H9 (cell line): ENCODE data around the gene DUSP21. TPM values are rescaled to one million over a fixed set of nuclear protein-coding genes. Genes with fewer than 3 reads are reported as not detected.

ENCODE experiments used
- DNase-seq: peaks from one replicate; pipeline ENCODE4 v3.0.0-alpha.2; 2017
- H2AFZ ChIP-seq: one replicate; pipeline ENCODE4 v1.6.1; 2013; ENCODE audit warnings: mild to moderate bottlenecking, low read length, control low read depth, moderate library complexity
- H2AK5ac ChIP-seq: 2 replicates; pipeline ENCODE4 v1.6.1; 2013; ENCODE audit warnings: low read length, control low read depth, mixed read lengths; ENCODE audit not compliant: insufficient read length
- H2BK120ac ChIP-seq: one replicate; pipeline ENCODE4 v1.6.1; 2013; ENCODE audit warnings: low read depth, mild to moderate bottlenecking, low read length, control low read depth, inconsistent platforms; ENCODE audit not compliant: poor library complexity, severe bottlenecking
- H2BK12ac ChIP-seq: 2 replicates; pipeline ENCODE4 v1.6.1; 2013; ENCODE audit warnings: low read length, control low read depth, mixed read lengths, low read depth; ENCODE audit not compliant: insufficient read length
- H2BK15ac ChIP-seq: 2 replicates; pipeline ENCODE4 v1.6.1; 2013; ENCODE audit warnings: low read depth, low read length, control low read depth
- H2BK20ac ChIP-seq: one replicate; pipeline ENCODE4 v1.6.1; 2013; ENCODE audit warnings: low read depth, mild to moderate bottlenecking, low read length, control low read depth, inconsistent platforms; ENCODE audit not compliant: poor library complexity, severe bottlenecking
- H2BK5ac ChIP-seq: 2 replicates; pipeline ENCODE4 v1.6.1; 2013; ENCODE audit warnings: low read length, control low read depth, mixed read lengths; ENCODE audit not compliant: insufficient read length
- H3K14ac ChIP-seq: 2 replicates; pipeline ENCODE4 v1.6.1; 2013; ENCODE audit warnings: low read length, control low read depth; ENCODE audit not compliant: insufficient read depth
- H3K18ac ChIP-seq: 2 replicates; pipeline ENCODE4 v1.6.1; 2013; ENCODE audit warnings: low read depth, mild to moderate bottlenecking, mixed read lengths, low read length, control low read depth; ENCODE audit not compliant: insufficient read length
- H3K23ac ChIP-seq: 2 replicates; pipeline ENCODE4 v1.6.1; 2013; ENCODE audit warnings: low read length, control low read depth, mixed read lengths, low read depth; ENCODE audit not compliant: insufficient read length
- H3K23me2 ChIP-seq: 2 replicates; pipeline ENCODE4 v1.6.1; 2013; ENCODE audit warnings: low read depth, mild to moderate bottlenecking, mixed read lengths, low read length, control low read depth; ENCODE audit not compliant: insufficient read length, poor library complexity, severe bottlenecking
- H3K27ac ChIP-seq: 2 replicates; pipeline ENCODE4 v1.5.1; 2013; ENCODE audit warnings: low read length, control low read depth, mixed read lengths, low read depth; ENCODE audit not compliant: insufficient read length
- H3K27me3 ChIP-seq: 2 replicates; pipeline ENCODE4 v1.6.1; 2013; ENCODE audit warnings: low read length, control low read depth, inconsistent platforms; ENCODE audit not compliant: insufficient read depth
- H3K4ac ChIP-seq: 2 replicates; pipeline ENCODE4 v1.6.1; 2013; ENCODE audit warnings: low read depth, mild to moderate bottlenecking, control low read depth, inconsistent platforms, low read length, moderate library complexity
- H3K4me1 ChIP-seq: 2 replicates; pipeline ENCODE4 v1.6.1; 2013; ENCODE audit warnings: low read length, control low read depth, inconsistent platforms; ENCODE audit not compliant: insufficient read depth
- H3K4me2 ChIP-seq: 2 replicates; pipeline ENCODE4 v1.6.1; 2013; ENCODE audit warnings: low read length, control low read depth, mixed read lengths; ENCODE audit not compliant: insufficient read length, insufficient read depth
- H3K56ac ChIP-seq: 2 replicates; pipeline ENCODE4 v1.6.1; 2013; ENCODE audit warnings: low read depth, mild to moderate bottlenecking, mixed read lengths, low read length, control low read depth; ENCODE audit not compliant: insufficient read length
- H3K79me1 ChIP-seq: 2 replicates; pipeline ENCODE4 v1.6.1; 2013; ENCODE audit warnings: low read depth, mild to moderate bottlenecking, moderate library complexity, low read length, control low read depth, inconsistent platforms; ENCODE audit not compliant: insufficient read depth, poor library complexity, severe bottlenecking
- H3K79me2 ChIP-seq: 2 replicates; pipeline ENCODE4 v1.6.1; 2013; ENCODE audit warnings: low read length, control low read depth, inconsistent platforms; ENCODE audit not compliant: insufficient read depth
- H3K9ac ChIP-seq: 2 replicates; pipeline ENCODE4 v1.6.1; 2013; ENCODE audit warnings: low read length, control low read depth, mixed read lengths; ENCODE audit not compliant: insufficient read length; ENCODE audit errors: extremely low read depth
- H3K9me3 ChIP-seq: one replicate; pipeline ENCODE4 v1.6.1; 2013; ENCODE audit warnings: low read depth, low read length, inconsistent platforms; ENCODE audit not compliant: control insufficient read depth
- H3T11ph ChIP-seq: one replicate; pipeline ENCODE4 v1.6.1; 2013; ENCODE audit warnings: mild to moderate bottlenecking, low read length, control low read depth, inconsistent platforms
- H4K20me1 ChIP-seq: one replicate; pipeline ENCODE4 v1.6.1; 2013; ENCODE audit not compliant: control insufficient read depth, insufficient read length, insufficient read depth
- H4K5ac ChIP-seq: 2 replicates; pipeline ENCODE4 v1.6.1; 2013; ENCODE audit warnings: low read depth, mild to moderate bottlenecking, mixed read lengths, low read length, control low read depth; ENCODE audit not compliant: insufficient read length
- H4K8ac ChIP-seq: replicated peaks from 2 replicates; pipeline ENCODE4 v1.6.1; 2013; ENCODE audit warnings: low read length, control low read depth, mixed read lengths, low read depth; ENCODE audit not compliant: insufficient read length
- H4K91ac ChIP-seq: 2 replicates; pipeline ENCODE4 v1.6.1; 2013; ENCODE audit warnings: low read depth, mild to moderate bottlenecking, moderate library complexity, mixed read lengths, low read length, control low read depth; ENCODE audit not compliant: insufficient read length
- H3K27ac Mint-ChIP-seq, 3 experiments: 2 replicates in 2 of 3; 3 replicates in 1 of 3; pipeline ENCODE4 v1.8.0; 2020 to 2021; ENCODE audit warnings: mixed read lengths in 3 of 3, mild to moderate bottlenecking in 1 of 3, moderate library complexity in 1 of 3
- H3K27me3 Mint-ChIP-seq: 2 replicates; pipeline ENCODE4 v1.8.0; 2021; ENCODE audit warnings: low read depth, mild to moderate bottlenecking, moderate library complexity, mixed read lengths
- H3K36me3 Mint-ChIP-seq, 3 experiments: 2 replicates in 2 of 3; 3 replicates in 1 of 3; pipeline ENCODE4 v1.8.0; 2020 to 2021; ENCODE audit warnings: low read depth in 3 of 3, mixed read lengths in 3 of 3; ENCODE audit not compliant: insufficient read depth in 1 of 3
- H3K4me1 Mint-ChIP-seq, 2 experiments: 2 replicates each; pipeline ENCODE4 v1.8.0; 2020; ENCODE audit warnings: mixed read lengths in 2 of 2
- H3K4me3 Mint-ChIP-seq, 2 experiments: 2 replicates in 1 of 2; 3 replicates in 1 of 2; pipeline ENCODE4 v1.8.0; 2020 to 2021; ENCODE audit warnings: mild to moderate bottlenecking in 2 of 2, mixed read lengths in 2 of 2, moderate library complexity in 1 of 2
- H3K9me3 Mint-ChIP-seq, 2 experiments: 2 replicates in 1 of 2; 3 replicates in 1 of 2; pipeline ENCODE4 v1.8.0; 2020; ENCODE audit warnings: mild to moderate bottlenecking in 2 of 2, mixed read lengths in 2 of 2, moderate library complexity in 1 of 2
- WGBS: extraction: QIAGEN DNeasy Blood & Tissue Kit; methylation state at CpG from one replicate; pipeline ENCODE4 v1.1.7; 2013; ENCODE audit warnings: missing lambda C conversion rate, low lambda C conversion rate, mixed read lengths; ENCODE audit not compliant: insufficient read length; ENCODE audit errors: extremely low coverage; 5-methylcytosine and 5-hydroxymethylcytosine counted together
- total RNA-seq: library from RNA; stranded (reverse); gene quantifications from 2 replicates; pipeline ENCODE4 v1.2.1, GENCODE V29; 2021
- TF ChIP-seq, protein P1 (sequence below): fragments of 200-600 bp; sonication (generic); conservative IDR thresholded peaks from 3 replicates; pipeline ENCODE4 v1.8.0; 2021; ENCODE audit warnings: antibody characterized with exemption, mild to moderate bottlenecking

DUSP21 gene
- total RNA-seq, 1 experiment from 2014 or later, result not detected

- Histone ChIP-seq H2BK5ac (no peak overlapping the region), H4K5ac (no peak overlapping the region), H3K4me1 (no peaks in the 10 kb centered on the region), H3K23ac (no peak overlapping the region), H3K9me3 (peaks cover 11% of the 10 kb centered on the region), H3K27ac (no peak overlapping the region), H2BK15ac (no peak overlapping the region), H2AK5ac (no peak overlapping the region), H3K56ac (no peak overlapping the region), H3K27me3 (no peaks in the 10 kb centered on the region), H3K23me2 (no peaks in the 10 kb centered on the region), H3K18ac (no peak overlapping the region), H4K8ac (no peak overlapping the region), H3K4me2 (peak overlapping the region; percentile 90), H2BK20ac (no peak overlapping the region), H2BK120ac (no peak overlapping the region), H3K79me1 (no peaks in the 10 kb centered on the region), H3K79me2 (peaks cover 11% of the 10 kb centered on the region; the same call in 1 of the 2 replicates), H2BK12ac (no peak overlapping the region), H3T11ph (no peak overlapping the region), H3K9ac (peak overlapping the region; percentile 24), H3K4ac (no peak overlapping the region), H3K14ac (no peak overlapping the region), H4K20me1 (no peaks in the 10 kb centered on the region), H4K91ac (no peak overlapping the region), H2AFZ (no peak overlapping the region)
- WGBS, result no CpG with 5 or more reads among the region's 5 CpGs
- TF ChIP-seq, protein P1, sequence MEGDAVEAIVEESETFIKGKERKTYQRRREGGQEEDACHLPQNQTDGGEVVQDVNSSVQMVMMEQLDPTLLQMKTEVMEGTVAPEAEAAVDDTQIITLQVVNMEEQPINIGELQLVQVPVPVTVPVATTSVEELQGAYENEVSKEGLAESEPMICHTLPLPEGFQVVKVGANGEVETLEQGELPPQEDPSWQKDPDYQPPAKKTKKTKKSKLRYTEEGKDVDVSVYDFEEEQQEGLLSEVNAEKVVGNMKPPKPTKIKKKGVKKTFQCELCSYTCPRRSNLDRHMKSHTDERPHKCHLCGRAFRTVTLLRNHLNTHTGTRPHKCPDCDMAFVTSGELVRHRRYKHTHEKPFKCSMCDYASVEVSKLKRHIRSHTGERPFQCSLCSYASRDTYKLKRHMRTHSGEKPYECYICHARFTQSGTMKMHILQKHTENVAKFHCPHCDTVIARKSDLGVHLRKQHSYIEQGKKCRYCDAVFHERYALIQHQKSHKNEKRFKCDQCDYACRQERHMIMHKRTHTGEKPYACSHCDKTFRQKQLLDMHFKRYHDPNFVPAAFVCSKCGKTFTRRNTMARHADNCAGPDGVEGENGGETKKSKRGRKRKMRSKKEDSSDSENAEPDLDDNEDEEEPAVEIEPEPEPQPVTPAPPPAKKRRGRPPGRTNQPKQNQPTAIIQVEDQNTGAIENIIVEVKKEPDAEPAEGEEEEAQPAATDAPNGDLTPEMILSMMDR, result no peak
- peaks cover 8 to 11% (median 10%) of the 10 kb centered on the region in 3 experiments for H3K36me3 Mint-ChIP-seq
- H3K27me3 Mint-ChIP-seq, result no peaks in the 10 kb centered on the region
- no peak for DNase-seq
- H3K4me1 Mint-ChIP-seq, result peaks cover 4 to 12% of the 10 kb centered on the region in 2 experiments
- peaks cover 33 to 45% of the 10 kb centered on the region in 2 experiments for H3K9me3 Mint-ChIP-seq
- H3K4me3 Mint-ChIP-seq, result peak overlapping the region; percentile 86 to 95
- H3K27ac Mint-ChIP-seq, result no peak overlapping the region
These were observed 31.3 kb downstream of the DUSP21 start for GRCh38 chrX:44875185-44875489.
